ENCODE data around the gene MBP. TPM values are rescaled to one million over a fixed set of nuclear protein-coding genes. Genes with fewer than 3 reads are reported as not detected.

MBP gene
- total RNA-seq, 1 experiment from 2014 or later = 15.6 TPM

GRCh38 chr18:77114415-77115191 lies 18.0 kb downstream of the MBP start:
- DNase-seq (ENCODE audit: low read depth) = peak; percentile 99

- no peak for DNase-seq (ENCODE audit: low read depth)
These were observed 18.5 kb downstream of the MBP start for GRCh38 chr18:77114152-77114414.

GRCh38 chr18:77113361-77114151 lies 19.0 kb downstream of the MBP start:
- no peak for DNase-seq (ENCODE audit: low read depth)

- DNase-seq (ENCODE audit: low read depth) = no peak
These were observed 19.9 kb downstream of the MBP start for GRCh38 chr18:77112747-77113092.

GRCh38 chr18:77111951-77112746 lies 20.4 kb downstream of the MBP start:
- no peak for DNase-seq (ENCODE audit: low read depth)

- no peak for DNase-seq (ENCODE audit: low read depth)
These were observed 21.1 kb downstream of the MBP start for GRCh38 chr18:77111449-77111848.

- DNase-seq (ENCODE audit: low read depth) = no peak
These were observed 21.6 kb downstream of the MBP start for GRCh38 chr18:77110936-77111335.

GRCh38 chr18:77110400-77110799 lies 22.2 kb downstream of the MBP start:
- DNase-seq (ENCODE audit: low read depth) = no peak

GRCh38 chr18:77109648-77110019 lies 22.9 kb downstream of the MBP start:
- no peak for DNase-seq (ENCODE audit: low read depth)

GRCh38 chr18:77108821-77109647 lies 23.5 kb downstream of the MBP start:
- DNase-seq (ENCODE audit: low read depth) = no peak

- DNase-seq (ENCODE audit: low read depth) = peak; percentile 92
These were observed 24.4 kb downstream of the MBP start for GRCh38 chr18:77108001-77108692.

- no peak for DNase-seq (ENCODE audit: low read depth)
These were observed 25.3 kb downstream of the MBP start for GRCh38 chr18:77107292-77107691.

GRCh38 chr18:77106331-77106730 lies 26.3 kb downstream of the MBP start:
- DNase-seq (ENCODE audit: low read depth) = no peak

GRCh38 chr18:77105680-77106079 lies 26.9 kb downstream of the MBP start:
- no peak for DNase-seq (ENCODE audit: low read depth)

- DNase-seq (ENCODE audit: low read depth) = no peak
These were observed 27.6 kb downstream of the MBP start for GRCh38 chr18:77105028-77105427.

- no peak for DNase-seq (ENCODE audit: low read depth)
These were observed 28.5 kb downstream of the MBP start for GRCh38 chr18:77103991-77104531.

GRCh38 chr18:77103187-77103850 lies 29.3 kb downstream of the MBP start:
- DNase-seq (ENCODE audit: low read depth) = no peak

GRCh38 chr18:77102259-77103040 lies 30.1 kb downstream of the MBP start:
- peak; percentile 89 for DNase-seq (ENCODE audit: low read depth)

GRCh38 chr18:77101410-77102258 lies 30.9 kb downstream of the MBP start:
- peak; percentile 98 for DNase-seq (ENCODE audit: low read depth)
